EH (cell line): ENCODE results near the gene SPHK1.
A peak's percentile ranks its signal among the peaks of the same experiment; 100 is the strongest.

Experiments
- DNase-seq: peaks from one replicate; pipeline ENCODE4 v3.0.0-alpha.2; 2015; ENCODE audit warnings: low read depth

The SPHK1 gene

DNA sequence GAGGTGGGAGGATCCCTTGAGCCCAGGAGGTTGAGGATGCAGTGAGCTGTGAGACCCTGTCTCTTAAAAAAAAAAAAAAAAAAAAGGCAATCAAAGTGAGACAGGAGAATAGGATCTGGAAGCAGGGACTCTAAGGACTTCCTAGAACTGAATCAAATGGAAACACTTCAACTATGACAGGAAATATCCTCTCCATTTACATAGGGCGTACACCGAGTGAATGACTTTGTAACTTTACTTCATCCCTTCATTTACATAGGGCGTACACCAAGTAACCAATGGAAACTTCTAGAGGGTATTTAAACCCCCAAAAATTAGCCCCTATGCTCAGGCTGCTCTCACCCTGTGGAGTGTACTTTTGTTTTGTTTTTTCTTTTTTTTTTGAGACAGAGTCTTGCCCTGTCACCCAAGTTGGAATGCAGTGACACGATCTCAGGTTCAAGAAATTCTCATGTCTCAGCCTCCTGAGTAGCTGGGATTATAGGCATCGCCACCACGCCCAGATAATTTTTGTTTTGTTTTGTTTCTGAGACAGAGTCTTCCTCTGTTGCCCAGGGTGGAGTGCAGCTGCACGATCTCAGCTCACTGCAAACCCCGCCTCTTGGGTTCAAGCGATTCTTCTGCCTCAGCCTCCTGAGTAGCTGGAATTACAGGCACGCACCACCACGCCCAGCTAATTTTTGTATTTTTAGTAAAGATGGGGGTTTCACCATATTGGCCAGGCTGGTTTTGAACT is 21.1 kb upstream of the SPHK1 start:
- no peak for DNase-seq

- DNase-seq = no peak
Measured at GRCh38 chr17:76365256-76365903, 19.0 kb upstream of the SPHK1 start.

DNA sequence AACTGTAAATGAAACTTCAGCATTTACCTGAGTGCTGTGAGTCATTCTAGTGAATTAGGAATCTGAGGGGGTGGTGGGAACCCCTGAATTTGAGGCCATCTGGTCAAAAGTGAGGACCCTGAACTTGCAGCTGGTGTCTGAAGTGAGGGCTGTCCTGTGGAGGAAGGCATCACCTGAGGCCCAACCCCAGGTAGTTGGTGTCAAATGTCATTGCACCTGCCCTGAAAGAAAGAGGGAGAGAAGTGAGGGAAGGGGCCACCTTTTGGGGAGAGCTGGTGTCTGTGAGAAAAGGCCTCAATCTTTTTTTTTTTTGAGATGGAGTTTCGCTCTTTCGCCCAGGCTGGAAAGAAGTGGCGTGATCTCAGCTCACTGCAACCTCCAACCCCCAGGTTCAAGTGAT is 18.2 kb upstream of the SPHK1 start:
- no peak for DNase-seq

DNA sequence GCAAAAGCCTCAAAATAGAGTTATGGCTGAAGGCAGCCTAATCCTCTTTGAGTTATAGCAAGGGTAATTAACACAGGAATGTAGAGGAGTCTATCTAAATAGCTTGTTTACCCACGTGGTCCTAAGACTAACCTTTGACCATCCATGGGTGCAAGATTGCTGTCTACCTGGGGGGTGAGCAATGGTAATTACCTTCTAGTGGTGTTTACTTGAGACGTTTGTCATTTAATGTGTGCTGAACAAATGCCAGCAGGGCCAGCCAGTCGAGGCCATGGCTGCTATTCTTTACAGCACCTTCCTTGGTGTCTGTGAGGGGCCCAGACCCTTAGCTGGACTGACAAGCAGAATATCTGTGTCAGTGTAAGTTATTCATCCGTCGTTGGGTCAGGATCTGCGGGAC is 16.8 kb upstream of the SPHK1 start:
- no peak for DNase-seq

- peak; percentile 90 for DNase-seq
Measured at GRCh38 chr17:76368545-76368944, 15.9 kb upstream of the SPHK1 start.

DNA sequence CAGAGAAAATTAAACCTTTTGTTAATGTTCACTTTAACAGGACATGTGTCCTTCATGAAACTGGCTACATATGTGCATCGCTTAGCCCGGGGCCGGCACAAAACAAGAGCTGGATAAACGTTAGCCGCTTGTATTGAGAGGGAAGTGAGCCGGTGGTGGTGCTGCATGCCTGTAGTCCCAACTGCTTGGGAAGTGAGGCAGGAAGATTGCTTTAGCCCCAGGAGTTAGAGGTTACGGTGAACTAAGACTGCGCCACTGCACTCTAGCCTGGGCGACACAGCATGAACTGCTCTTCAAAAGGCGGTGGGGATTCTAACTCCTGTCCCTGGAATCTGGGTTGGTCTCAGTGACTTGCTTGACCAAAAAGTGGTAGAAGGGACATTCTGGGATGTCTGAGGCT is 15.0 kb upstream of the SPHK1 start:
- DNase-seq = peak; percentile 45

- DNase-seq = no peak
Measured at GRCh38 chr17:76369804-76370203, 14.6 kb upstream of the SPHK1 start.

DNA sequence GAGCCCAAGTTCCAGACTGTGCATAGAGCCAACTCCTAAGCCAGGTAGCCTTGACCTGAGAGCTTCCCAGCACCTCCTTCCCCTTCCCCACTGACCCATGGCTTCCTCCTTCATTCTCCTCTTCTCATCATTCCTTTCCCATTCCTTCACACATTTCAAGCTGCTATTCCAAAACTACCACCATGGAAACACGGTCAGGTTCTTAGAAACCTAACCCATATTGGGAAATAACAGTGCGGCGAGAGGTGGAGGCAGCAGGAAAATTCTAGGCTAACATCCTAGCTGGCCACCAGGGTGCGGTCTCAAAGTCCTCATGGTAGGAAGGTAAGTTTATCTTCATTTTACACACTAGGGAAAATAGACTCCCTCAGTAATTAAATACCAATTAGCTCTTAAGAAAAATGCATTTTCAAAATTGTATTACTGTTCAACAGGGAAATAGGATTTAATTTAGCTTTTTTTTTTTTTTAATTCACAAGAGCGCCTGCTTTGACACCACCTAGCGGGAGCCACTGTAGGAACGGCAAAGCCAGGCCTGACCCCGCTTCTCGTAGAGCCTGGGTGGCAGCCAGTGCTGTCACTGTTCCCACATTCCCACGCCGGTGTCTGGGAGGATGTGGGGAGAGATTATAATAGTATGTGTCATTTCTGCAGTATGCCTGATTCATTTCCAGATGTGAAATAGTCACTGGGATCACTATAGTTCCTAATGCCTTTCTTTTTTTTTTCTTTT is 14.0 kb upstream of the SPHK1 start:
- peak; percentile 99 for DNase-seq

DNA sequence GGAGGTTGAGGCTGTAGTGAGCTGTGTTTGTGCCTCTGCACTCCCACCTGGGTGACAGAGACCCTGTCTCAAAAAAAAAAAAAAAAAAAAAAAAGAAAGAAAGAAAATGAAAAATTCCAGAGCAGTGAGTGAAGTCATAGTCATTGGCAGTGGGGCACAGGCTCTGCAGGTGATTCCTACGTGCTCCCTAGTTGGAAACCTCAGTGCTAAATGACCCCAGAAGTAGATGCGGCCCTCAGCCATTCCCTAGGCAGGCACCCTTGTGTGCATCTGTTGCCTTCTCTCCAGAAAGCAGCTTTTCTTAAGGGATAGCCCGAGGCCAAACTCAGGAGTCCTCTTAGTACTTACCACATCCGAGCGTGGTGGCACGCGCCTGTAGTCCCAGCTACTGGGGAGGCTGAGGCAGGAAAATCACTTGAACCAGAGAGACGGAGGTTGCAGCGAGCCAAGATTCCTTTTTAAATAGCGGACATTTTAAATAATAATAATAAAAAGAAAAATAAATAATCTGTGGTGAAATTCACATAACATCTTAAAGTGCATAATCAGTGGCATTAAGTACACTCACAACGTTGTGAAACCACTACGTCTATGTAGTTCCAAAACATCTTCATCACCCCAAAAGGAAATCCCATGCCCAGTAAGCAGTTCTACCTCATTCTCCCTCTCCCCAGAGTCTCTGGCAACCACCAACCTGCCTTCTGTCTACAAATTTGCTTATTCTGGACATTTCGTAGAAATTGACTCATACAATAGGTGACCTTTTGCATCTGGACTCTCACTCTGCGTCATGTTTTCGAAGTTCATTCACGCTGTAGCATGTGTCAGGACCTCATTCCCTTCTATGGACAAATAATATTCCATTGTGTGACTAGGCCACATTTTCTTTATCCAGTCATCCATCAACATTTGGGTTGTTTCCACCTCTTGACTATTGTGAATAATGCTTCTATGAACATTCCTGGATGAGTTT is 12.5 kb upstream of the SPHK1 start:
- DNase-seq = peak; percentile 98

GRCh38 chr17:76376318-76377133 is 7.9 kb upstream of the SPHK1 start:
- DNase-seq = no peak

DNA sequence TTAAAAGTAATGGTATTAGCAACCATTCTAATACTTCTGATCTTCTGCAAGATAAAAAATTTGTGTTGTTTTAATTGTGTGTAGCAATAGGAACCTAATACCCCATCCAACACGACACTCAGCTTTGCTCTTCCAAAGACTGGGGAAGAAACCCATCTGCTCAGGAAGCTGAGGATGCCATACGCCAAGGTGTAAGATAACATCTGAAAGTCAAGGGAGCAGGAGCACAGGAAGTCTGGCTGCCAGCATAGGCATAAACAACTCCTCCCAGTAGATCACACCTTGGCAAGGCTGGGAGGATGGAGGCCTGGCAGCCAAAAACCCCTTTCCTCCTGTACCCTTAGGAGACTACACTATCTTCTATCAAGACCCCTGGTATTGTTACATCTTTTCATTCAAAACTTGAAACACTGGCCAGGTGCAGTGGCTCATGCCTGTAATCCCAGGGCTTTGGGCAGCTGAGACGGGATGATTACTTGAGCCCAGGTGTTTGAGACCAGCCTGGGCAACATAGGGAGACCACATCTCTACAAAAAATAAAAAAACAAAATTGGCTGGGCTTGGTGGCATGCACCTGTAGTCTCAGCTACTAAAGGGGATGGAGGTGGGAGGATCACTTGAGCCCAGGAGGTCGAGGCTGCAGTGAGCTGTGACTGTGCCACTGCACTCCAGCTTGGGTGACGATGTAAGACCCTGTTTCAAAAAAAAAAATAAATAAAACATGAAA is 5.7 kb upstream of the SPHK1 start:
- DNase-seq = no peak

- DNase-seq = no peak
Measured at GRCh38 chr17:76379275-76379641, 5.2 kb upstream of the SPHK1 start.

GRCh38 chr17:76379646-76380376 is 4.6 kb upstream of the SPHK1 start:
- DNase-seq = no peak

DNA sequence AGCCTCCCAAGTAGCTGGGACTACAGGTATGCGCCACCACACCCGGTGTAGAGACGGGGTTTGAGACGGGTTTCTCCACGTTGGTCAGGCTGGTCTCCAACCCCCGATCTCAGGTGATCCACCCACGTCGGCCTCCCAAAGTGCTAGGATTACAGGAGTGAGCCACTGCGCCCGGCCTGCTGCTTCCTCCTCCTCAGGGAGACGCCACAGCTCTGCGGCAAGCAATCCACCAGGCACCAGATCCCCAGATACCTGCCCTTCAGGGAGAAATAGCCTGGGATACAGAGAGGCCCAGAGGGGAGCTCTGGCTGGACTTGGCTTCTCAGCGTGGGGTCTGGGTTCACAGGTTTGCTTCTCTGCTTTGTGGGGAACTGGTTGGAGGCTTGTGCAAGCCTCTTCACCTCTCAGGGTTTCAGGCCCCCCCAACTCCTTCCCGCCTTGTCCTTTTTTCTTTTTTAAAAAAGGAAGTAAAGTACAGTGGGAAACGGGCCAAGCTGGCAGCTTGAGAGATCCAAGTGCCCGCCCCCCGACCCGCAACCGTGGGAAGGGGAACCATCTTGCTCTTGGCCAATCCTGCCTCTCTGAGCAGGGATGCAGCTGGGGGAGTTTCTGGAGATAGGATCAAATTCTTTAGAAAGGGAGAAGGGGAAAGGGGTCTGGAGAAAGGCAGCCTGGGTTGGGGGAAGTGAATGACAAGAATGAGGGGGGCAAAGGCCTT is 2.6 kb upstream of the SPHK1 start:
- DNase-seq = peak; percentile 46

DNA sequence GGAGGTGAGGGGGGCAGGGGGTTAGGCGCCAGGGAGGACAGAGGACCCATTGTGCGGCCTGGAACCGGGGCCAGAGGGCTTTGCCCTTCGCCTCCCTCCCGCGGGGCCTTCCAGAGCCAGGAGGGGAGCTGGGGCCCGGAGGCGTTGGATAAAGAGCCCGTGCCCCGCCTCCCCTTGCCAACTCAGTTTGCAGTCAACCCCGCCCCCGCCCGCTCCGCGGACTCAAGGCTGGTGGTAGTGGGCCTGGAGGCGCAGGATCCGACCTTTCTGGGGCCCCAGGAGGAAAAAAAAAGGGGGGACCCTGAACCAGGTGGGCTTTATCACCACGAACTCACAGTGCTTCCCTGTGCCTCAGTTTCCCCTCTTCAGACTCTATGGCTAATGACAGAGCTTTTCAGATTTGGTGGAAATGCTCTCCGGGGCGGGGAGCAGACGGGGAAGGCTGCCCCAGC is 2.0 kb upstream of the SPHK1 start:
- peak; percentile 73 for DNase-seq

GRCh38 chr17:76382803-76383545 is 1.4 kb upstream of the SPHK1 start:
- peak; percentile 87 for DNase-seq

- peak; percentile 72 for DNase-seq
Measured at GRCh38 chr17:76383546-76384221, 725 bp upstream of the SPHK1 start.
